K562 (cell line): Measurements from ENCODE around the gene CRACDL. TPM values are rescaled to one million over a fixed set of nuclear protein-coding genes. Genes with fewer than 3 reads are reported as not detected.

ENCODE experiments used
- ATF3 ChIP-seq, 2 experiments: fragments of 450-650 bp in 1 of 2; sonication (generic) in 1 of 2; formaldehyde crosslinking in 1 of 2; IDR thresholded peaks in 1 of 2; conservative IDR thresholded peaks in 1 of 2; 2 replicates each; pipeline versions ENCODE4 v1.6.1 to v1.8.1; 2016 to 2023; ENCODE audit warnings: mild to moderate bottlenecking in 2 of 2, moderate library complexity in 2 of 2, inconsistent platforms in 1 of 2, missing genetic modification reagents in 1 of 2
- BRD4 ChIP-seq: fragments of 200-600 bp; sonication (generic); IDR thresholded peaks from 2 replicates; pipeline ENCODE4 v1.6.1; 2017; ENCODE audit warnings: inconsistent platforms
- CEBPB ChIP-seq: fragments of 450-650 bp; IDR thresholded peaks from 2 replicates; pipeline ENCODE4 v1.6.1; 2016; ENCODE audit warnings: missing genetic modification characterization, missing compliant biosample characterization
- DMBX1 ChIP-seq: fragments of 250-450 bp; sonication (Bioruptor Pico); IDR thresholded peaks from 2 replicates; pipeline ENCODE4 v1.8.0; 2022; ENCODE audit warnings: inconsistent platforms, mild to moderate bottlenecking, moderate library complexity, borderline replicate concordance
- E4F1 ChIP-seq: fragments of 250-450 bp; sonication (Bioruptor Pico); IDR thresholded peaks from 2 replicates; pipeline ENCODE4 v1.5.0; 2021; ENCODE audit warnings: mild to moderate bottlenecking, borderline replicate concordance
- FOXA1 ChIP-seq: fragments of 450-650 bp; IDR thresholded peaks from 2 replicates; pipeline ENCODE4 v1.6.1; 2016; ENCODE audit warnings: mild to moderate bottlenecking, borderline replicate concordance
- HNRNPUL1 ChIP-seq: fragments of 200-400 bp; formaldehyde crosslinking; IDR thresholded peaks from 2 replicates; pipeline ENCODE4 v1.6.1; 2017; ENCODE audit warnings: low read length
- KLF13 ChIP-seq: fragments of 450-650 bp; IDR thresholded peaks from 2 replicates; pipeline ENCODE4 v1.6.1; 2016; ENCODE audit warnings: missing genetic modification characterization, low read depth, mild to moderate bottlenecking, missing compliant biosample characterization, moderate library complexity, borderline replicate concordance
- TARDBP ChIP-seq: fragments of 450-650 bp; IDR thresholded peaks from 2 replicates; pipeline ENCODE4 v1.6.1; 2016
- TRIM28 ChIP-seq: fragments of 450-650 bp; IDR thresholded peaks from 2 replicates; pipeline ENCODE4 v1.6.1; 2017
- ZC3H4 ChIP-seq: sonication (generic); formaldehyde crosslinking; IDR thresholded peaks from 2 replicates; pipeline ENCODE4 v1.9.0; 2021; ENCODE audit warnings: missing genetic modification reagents, borderline replicate concordance
- ZNF140 ChIP-seq: fragments of 250-450 bp; sonication (Bioruptor Pico); IDR thresholded peaks from 2 replicates; pipeline ENCODE4 v1.8.0; 2021; ENCODE audit warnings: moderate library complexity, mild to moderate bottlenecking, inconsistent platforms
- polyA plus RNA-seq, 8 experiments: library from polyadenylated mRNA; depleted of rRNA in 4 of 8; stranded (reverse) in 5 of 8; unstranded in 3 of 8; fragments of >200 nt; fragmentation: Nextera tagmentation in 2 of 8; fragmentation: Illumina TruSeq in 1 of 8; extraction: Ambion mirVana in 2 of 8; extraction: Trizol in 1 of 8; gene quantifications; 2 replicates each; pipeline versions ENCODE4 v1.2.1 to v1.2.3, GENCODE V29; 2011 to 2014; ENCODE audit warnings: inconsistent platforms in 1 of 8, missing spikeins in 1 of 8
- total RNA-seq, 7 experiments: library from RNA; depleted of rRNA in 6 of 7; stranded (reverse); fragments of >200 nt in 6 of 7; fragmentation: Illumina TruSeq in 2 of 7; extraction: Trizol in 2 of 7; gene quantifications; 2 replicates each; pipeline versions ENCODE4 v1.2.1 to v1.2.3, GENCODE V29; 2011 to 2021; ENCODE audit warnings: low replicate concordance in 1 of 7

Gene CRACDL
- total and polyA plus RNA-seq, 9 of the 15 experiments (the other 6 are each of a cell fraction or from before 2014, with no cell fraction given) = not detected

GRCh38 chr2:98805412-98806171 is 130.4 kb downstream of the CRACDL start (continued):
- TF ChIP-seq E4F1 (CRISPR knock-in tag) = no peak
- TF ChIP-seq BRD4 = no peak
- no peak for TF ChIP-seq TARDBP
- TF ChIP-seq ATF3 (IDR thresholded peaks at IDR 0.05) = no peak
- no peak for TF ChIP-seq ATF3 (CRISPR knock-in tag; conservative IDR thresholded peaks at IDR 0.05)
- TF ChIP-seq TRIM28 = no peak
- TF ChIP-seq FOXA1 = no peak
- TF ChIP-seq DMBX1 (CRISPR knock-in tag) = no peak
- TF ChIP-seq ZNF140 (CRISPR knock-in tag) = no peak
- TF ChIP-seq CEBPB (tag) = 0 out of 2 replicates have a peak, but pooled peaks have one; percentile 12
- TF ChIP-seq HNRNPUL1 = no peak
- no peak for TF ChIP-seq ZC3H4 (CRISPR knock-in tag)
- TF ChIP-seq KLF13 (tag) = no peak
